Measurements from ENCODE around the gene SEC63.
A peak's percentile ranks its signal among the peaks of the same experiment; 100 is the strongest.
"Not testable (repeated sequence)": the region's sequence is repeated elsewhere in the genome, so short reads cannot be mapped to it uniquely, and the experiment has no call there.

SEC63 gene

GRCh38 chr6:107972413-107973096, 14.5 kb upstream of the SEC63 start:
- DNase-seq (ENCODE audit: low spot score), result no peak

DNA sequence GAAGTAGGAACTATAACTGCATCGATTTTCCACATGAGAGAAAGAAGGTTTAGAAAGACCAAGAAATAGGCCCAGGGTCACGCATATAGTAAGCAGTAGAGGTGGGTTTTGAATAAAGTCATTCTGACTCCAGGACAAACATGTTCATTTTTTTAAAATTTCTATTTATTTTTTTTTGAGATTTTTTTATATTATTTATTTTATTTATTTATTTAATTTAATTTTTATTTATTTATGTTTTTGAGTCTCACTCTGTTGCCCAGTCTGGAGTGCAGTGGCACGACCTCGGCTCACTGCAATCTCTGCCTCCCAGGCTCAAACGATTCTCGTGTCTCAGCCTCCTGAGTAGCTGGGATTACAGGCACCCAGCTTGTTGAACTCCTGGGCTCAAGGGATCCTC, 13.2 kb upstream of the SEC63 start:
- DNase-seq (ENCODE audit: low spot score), result no peak

DNA sequence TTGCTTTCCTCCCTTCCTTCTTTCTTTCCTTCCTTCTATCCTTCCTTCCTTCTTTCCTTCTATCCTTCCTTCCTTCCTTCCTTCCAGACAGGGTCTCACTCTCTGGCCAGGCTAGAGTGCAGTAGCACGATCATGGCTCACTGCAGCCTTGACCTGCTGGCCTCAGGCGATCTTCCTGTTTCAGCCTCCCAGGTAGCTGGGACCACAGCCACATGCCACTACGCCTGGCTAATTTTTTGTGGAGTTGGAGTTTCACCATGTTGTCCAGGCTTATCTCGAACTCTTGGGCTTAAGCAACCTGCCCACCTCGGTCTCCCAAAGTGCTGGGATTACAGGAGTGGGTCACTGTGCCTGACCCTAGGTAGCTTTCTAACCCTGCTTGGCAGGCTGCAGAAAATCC, 12.2 kb upstream of the SEC63 start:
- no peak for DNase-seq (ENCODE audit: low spot score)

DNA sequence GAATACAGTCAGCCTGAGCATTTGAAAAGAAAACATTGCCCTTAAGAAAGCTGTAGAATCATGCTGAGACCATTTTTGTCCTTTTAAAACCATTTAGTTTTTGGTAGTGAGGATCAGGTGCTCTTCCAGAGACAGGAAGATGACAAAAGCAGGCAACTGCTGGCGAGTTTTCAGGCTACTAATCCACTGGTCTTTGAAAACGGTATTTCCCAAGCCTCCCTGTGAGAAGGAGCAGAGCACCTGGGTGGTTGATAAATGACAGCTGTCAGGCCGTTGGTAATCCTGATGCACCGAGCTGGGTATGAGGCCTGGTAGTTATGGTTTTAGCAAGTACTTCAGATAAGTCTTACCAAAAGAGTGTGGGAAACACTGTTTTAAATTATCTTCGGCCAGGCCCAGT, 10.1 kb upstream of the SEC63 start:
- no peak for DNase-seq (ENCODE audit: low spot score)

GRCh38 chr6:107965746-107966145, 7.7 kb upstream of the SEC63 start:
- DNase-seq (ENCODE audit: low spot score), result no peak

DNA sequence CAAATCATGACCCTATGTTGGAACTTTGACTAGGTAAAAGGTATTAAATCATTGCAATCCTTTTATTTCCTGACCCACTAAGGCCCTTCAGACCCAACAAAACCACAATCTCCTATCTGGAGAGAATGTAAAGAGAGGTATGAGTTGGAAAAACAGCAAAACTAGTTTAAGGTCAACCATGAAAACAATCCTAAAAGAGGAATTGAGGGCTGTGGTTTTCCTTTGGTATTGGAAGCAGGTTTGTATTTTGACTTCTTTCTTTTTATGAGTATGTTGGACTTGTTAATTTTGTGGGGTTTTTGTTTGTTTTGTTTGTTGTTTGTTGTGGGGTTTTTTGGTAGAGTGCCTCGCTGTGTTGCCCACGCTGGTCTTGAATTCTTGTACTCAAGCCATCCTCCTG, 4.7 kb upstream of the SEC63 start:
- no peak for DNase-seq (ENCODE audit: low spot score)

DNA sequence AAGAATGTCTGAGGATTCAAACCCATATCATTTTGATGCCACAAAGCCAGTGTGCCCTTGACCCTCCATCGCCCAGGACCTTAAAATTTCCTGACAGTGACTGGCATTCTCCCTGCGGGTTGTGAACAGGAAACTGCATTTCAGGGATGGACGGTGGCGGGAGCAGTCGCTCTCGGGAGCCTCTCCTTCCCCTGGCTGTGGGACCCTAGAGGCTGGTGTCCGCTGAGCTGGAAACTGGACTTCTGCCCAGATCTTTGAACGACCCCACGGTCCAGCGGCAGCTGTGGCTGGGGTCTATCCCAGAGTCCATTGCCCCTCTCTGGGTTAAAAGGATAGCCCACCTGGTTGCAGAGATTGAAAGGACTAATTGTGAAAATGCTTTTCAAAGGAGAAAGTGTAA, 1.4 kb upstream of the SEC63 start:
- no peak for DNase-seq (ENCODE audit: low spot score)

- not testable (repeated sequence) for DNase-seq (ENCODE audit: low spot score)
These were observed 818 bp upstream of the SEC63 start for GRCh38 chr6:107958689-107959362.

GRCh38 chr6:107957308-107957908, 600 bp downstream of the SEC63 start:
- peak; percentile 55 for DNase-seq (ENCODE audit: low spot score)

- DNase-seq (ENCODE audit: low spot score), result peak; percentile 51
These were observed 1.3 kb downstream of the SEC63 start for GRCh38 chr6:107956586-107957307.

DNA sequence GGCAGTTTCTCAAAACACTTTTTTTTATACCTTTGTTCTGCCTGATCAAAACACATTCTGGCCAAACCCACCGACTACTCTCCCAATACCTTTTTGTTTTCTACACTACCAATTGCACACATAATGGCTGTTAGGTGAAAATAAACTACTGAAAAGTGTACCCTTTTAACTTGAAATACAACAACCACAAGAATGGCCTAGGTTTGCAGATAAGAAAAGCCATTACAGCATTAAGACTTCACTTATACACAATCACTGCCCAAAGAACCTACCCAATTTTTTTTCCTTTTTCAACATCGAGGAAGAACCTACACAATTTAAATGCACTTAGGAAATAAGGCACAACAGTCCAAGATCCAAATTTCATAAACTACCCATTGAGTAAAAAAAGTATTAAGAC, 1.8 kb downstream of the SEC63 start:
- DNase-seq (ENCODE audit: low spot score), result no peak

DNA sequence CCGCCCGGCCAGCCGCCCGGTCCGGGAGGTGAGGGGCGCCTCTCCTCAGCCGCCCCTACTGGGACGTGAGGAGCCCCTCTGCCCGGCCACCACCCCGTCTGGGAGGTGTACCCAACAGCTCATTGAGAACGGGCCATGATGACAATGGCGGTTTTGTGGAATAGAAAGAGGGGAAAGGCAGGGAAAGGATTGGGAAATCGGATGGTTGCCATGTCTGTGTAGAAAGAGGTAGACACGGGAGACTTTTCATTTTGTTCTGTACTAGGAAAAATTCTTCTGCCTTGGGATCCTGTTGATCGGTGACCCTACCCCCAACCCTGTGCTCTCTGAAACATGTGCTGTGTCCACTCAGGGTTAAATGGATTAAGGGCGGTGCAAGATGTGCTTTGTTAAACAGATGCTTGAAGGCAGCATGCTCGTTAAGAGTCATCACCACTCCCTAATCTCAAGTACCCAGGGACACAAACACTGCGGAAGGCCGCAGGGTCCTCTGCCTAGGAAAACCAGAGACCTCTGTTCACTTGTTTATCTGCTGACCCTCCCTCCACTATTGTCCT, 4.1 kb downstream of the SEC63 start:
- DNase-seq (ENCODE audit: low spot score), result not testable (repeated sequence)

DNA sequence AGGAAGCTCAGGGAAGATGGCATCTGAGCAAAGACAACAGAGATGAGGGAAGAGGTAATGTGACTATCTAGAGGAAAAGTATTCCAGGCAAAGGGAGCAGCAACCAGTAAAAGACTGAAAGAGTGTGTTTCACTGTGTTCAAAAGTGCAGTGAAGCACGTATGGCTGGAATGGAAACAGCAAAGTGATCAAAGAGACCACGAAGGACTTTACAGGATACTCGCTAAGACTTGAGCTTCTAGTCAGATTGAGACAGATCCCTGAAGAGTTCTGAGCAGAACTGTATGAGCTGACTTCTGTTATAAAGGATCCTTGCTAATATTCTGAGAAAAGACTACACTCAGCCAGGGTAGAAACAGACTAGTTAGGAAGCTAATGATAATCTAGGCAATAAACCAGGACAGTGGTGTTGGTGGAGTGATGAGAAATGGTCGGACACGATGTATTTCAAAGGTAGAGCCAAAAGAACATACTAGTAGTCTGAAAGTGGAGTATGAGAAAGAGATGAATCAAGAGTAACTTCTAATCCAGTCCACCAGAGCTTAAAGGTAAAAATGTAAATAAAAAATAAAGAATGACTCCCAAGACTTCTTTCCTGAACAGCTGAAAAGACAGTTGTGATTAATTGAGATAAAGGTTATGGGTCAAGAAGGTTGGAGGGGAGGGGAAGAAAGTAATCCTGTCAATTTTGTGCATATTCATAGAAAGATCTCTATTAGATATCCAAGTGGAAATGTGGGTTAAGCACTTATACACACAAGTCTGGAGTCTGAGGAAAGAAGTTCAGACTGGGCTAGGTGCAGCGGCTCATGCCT, 14.2 kb downstream of the SEC63 start:
- no peak for DNase-seq (ENCODE audit: low spot score)

GRCh38 chr6:107942142-107942541, 15.9 kb downstream of the SEC63 start:
- no peak for DNase-seq (ENCODE audit: low spot score)

DNA sequence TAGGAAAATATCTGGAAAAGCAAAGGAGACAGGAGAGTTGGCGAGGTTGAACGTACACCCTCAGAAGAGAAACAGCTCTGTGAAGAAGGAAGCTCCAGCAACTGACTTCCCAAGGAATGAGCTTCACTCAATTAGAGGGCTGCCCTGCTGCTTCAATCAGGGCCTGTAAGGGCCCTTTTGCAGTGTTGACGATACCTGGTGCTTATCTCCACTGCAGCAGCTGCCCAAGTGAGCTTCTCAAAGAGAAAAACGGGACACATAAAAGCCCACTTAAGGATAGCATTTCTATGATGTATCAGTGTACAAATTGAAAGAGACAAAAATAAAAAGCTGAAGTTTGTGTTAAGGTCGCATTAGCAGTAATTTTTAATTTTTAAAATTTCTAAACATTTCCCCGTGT, 16.4 kb downstream of the SEC63 start:
- DNase-seq (ENCODE audit: low spot score), result no peak

DNA sequence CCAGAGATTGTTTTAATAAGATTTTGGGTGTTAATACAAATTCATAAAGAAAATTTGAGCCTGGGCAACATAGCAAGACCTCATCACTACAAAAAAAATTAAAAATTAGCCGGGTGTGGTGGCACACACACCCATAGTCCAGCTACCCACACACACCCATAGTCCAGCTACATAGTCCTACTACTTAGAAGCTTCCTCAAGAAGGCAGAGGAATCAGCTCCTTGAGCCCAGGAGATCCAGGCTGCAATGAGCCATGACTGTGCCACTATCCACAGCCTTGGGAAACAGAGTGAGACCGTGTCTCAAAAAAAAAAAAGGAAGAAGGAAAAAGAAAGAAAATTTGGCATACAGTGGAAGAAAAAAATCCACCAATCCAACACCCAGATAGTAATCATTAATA, 16.8 kb downstream of the SEC63 start:
- no peak for DNase-seq (ENCODE audit: low spot score)

- DNase-seq (ENCODE audit: low spot score), result not testable (repeated sequence)
These were observed 21.1 kb downstream of the SEC63 start for GRCh38 chr6:107936910-107937292.

DNA sequence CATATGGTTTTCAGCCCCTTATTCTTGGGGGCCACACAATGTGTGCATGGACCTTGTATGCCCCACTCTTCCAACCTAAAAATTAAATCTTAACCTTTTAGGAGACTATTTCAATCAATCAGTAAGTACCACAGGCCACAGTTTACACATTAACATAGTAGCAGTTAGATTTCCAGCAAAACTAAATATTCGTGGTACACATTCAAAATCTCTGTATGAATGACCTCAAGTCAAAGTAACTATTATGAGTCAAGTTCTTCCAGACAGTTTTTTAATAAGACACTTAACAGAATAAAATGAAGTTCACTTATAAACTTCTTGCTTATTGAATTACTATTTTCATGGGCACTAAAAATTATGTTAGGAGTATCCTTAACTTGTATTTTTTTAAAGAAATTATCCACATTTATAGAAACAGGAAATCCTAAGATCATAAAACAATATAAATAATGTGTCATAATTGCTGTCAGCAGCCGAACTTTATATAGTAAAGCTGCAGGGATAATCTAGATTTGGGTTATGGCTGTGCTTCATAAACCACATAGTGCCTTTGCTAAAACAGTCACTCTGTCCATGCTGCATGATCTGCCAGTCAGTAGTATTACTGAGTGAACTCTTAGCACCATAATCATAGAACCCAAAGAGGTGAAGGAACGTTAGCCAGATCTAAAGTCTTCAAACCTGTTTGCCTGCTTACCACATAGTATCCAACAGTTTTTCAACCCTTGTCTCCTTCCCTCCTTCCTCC, 21.7 kb downstream of the SEC63 start:
- DNase-seq (ENCODE audit: low spot score), result no peak

GRCh38 chr6:107934229-107934628, 23.8 kb downstream of the SEC63 start:
- DNase-seq (ENCODE audit: low spot score), result not testable (repeated sequence)

- DNase-seq (ENCODE audit: low spot score), result no peak
These were observed 25.4 kb downstream of the SEC63 start for GRCh38 chr6:107932580-107932979.

- no peak for DNase-seq (ENCODE audit: low spot score)
These were observed 26.1 kb downstream of the SEC63 start for GRCh38 chr6:107931894-107932293.
